Uterus (tissue), 2 donors: ENCODE results near the gene FARP2.

Source experiments
- CTCF ChIP-seq, 4 experiments: fragments of 200-600 bp in 2 of 4; fragments of 450-650 bp in 2 of 4; sonication (generic) in 2 of 4; IDR thresholded peaks; one replicate each; pipeline ENCODE4 v1.5.1; 2016 to 2019; ENCODE audit warnings: antibody characterized with exemption in 4 of 4, mild to moderate bottlenecking in 2 of 4, moderate library complexity in 1 of 4
- POLR2A ChIP-seq, 2 donors: fragments of 450-650 bp; IDR thresholded peaks; one replicate each; pipeline ENCODE4 v1.6.1; 2016; ENCODE audit warnings: antibody characterized with exemption in 2 of 2, mild to moderate bottlenecking in 1 of 2, moderate library complexity in 1 of 2

GRCh38 chr2:241422350-241422749 lies 66.3 kb downstream of the FARP2 start:
- TF ChIP-seq CTCF (IDR thresholded peaks at IDR 0.05) = no peak
- no peak for TF ChIP-seq POLR2A (IDR thresholded peaks at IDR 0.05)
